Measurements from ENCODE around the gene S100A11.
"Not testable (repeated sequence)": the region's sequence is repeated elsewhere in the genome, so short reads cannot be mapped to it uniquely, and the experiment has no call there.

Gene S100A11

GRCh38 chr1:152036267-152037216 lies at the start of gene S100A11:
Gene S100A11 (minus strand): TSS chr1:152037004. CDS start chr1:152036915, 89 bp downstream.
- DNase-seq, result peak; percentile 33
- TF ChIP-seq, protein P1, sequence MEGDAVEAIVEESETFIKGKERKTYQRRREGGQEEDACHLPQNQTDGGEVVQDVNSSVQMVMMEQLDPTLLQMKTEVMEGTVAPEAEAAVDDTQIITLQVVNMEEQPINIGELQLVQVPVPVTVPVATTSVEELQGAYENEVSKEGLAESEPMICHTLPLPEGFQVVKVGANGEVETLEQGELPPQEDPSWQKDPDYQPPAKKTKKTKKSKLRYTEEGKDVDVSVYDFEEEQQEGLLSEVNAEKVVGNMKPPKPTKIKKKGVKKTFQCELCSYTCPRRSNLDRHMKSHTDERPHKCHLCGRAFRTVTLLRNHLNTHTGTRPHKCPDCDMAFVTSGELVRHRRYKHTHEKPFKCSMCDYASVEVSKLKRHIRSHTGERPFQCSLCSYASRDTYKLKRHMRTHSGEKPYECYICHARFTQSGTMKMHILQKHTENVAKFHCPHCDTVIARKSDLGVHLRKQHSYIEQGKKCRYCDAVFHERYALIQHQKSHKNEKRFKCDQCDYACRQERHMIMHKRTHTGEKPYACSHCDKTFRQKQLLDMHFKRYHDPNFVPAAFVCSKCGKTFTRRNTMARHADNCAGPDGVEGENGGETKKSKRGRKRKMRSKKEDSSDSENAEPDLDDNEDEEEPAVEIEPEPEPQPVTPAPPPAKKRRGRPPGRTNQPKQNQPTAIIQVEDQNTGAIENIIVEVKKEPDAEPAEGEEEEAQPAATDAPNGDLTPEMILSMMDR (IDR thresholded peaks at IDR 0.05; ENCODE audit: low read depth, low read length), result no peak
- Histone ChIP-seq H3K36me3 (no peaks in the 10 kb centered on the region), H3K9me3 (ENCODE audit: severe bottlenecking) (peaks cover 31% of the 10 kb centered on the region), H3K27me3 (ENCODE audit: insufficient read depth, low read depth, severe bottlenecking) (peaks cover 100% of the 10 kb centered on the region), H3K4me3 (ENCODE audit: low read depth, low read length) (no peak within 1 kb of the TSS), H3K27ac (no peak within 1 kb of the TSS)

GRCh38 chr1:152084853-152085252 lies 48.0 kb upstream of the S100A11 start:
- peaks cover 2% of the 10 kb centered on the region for H3K9me3 ChIP-seq (ENCODE audit: severe bottlenecking)
- no peak overlapping the region for H3K4me3 ChIP-seq (ENCODE audit: low read depth, low read length)
- TF ChIP-seq, protein P1 (IDR thresholded peaks at IDR 0.05; ENCODE audit: low read depth, low read length), result no peak
- no peaks in the 10 kb centered on the region for H3K36me3 ChIP-seq
- DNase-seq, result no peak
- H3K27ac ChIP-seq, result no peak overlapping the region
- peaks cover 91% of the 10 kb centered on the region for H3K27me3 ChIP-seq (ENCODE audit: insufficient read depth, low read depth, severe bottlenecking)

- H3K9me3 ChIP-seq (ENCODE audit: severe bottlenecking); H3K27ac ChIP-seq; DNase-seq; H3K36me3 ChIP-seq; H3K4me3 ChIP-seq (ENCODE audit: low read depth, low read length): not testable (repeated sequence)
- peaks cover 87% of the 10 kb centered on the region for H3K27me3 ChIP-seq (ENCODE audit: insufficient read depth, low read depth, severe bottlenecking)
Measured at GRCh38 chr1:152081026-152081425, 44.2 kb upstream of the S100A11 start.

DNA sequence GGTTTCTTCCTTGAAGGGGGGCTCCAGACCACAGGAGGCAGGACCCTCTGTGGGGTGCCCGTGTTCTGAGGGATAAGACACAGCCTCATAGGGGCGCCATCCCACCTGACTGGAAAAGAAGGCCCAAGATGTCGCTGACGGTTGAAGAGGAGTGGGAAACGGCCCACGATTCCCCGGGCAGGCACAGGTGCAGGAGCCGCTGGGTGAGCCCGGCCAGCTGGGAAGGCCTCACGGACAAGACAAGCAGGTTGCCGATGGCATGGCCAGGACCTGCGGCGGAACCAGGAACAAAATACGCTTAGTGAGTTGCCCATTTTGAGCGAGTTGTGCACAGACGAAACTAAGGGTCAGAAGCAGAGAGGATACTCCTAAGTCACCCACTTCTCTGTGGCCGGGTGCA lies 43.7 kb upstream of the S100A11 start:
- H3K36me3 ChIP-seq; H3K4me3 ChIP-seq (ENCODE audit: low read depth, low read length); DNase-seq; H3K9me3 ChIP-seq (ENCODE audit: severe bottlenecking); H3K27ac ChIP-seq: not testable (repeated sequence)
- H3K27me3 ChIP-seq (ENCODE audit: insufficient read depth, low read depth, severe bottlenecking), result peaks cover 87% of the 10 kb centered on the region

GRCh38 chr1:152078831-152079441 lies 42.1 kb upstream of the S100A11 start:
- TF ChIP-seq, protein P1 (IDR thresholded peaks at IDR 0.05; ENCODE audit: low read depth, low read length), result no peak

DNA sequence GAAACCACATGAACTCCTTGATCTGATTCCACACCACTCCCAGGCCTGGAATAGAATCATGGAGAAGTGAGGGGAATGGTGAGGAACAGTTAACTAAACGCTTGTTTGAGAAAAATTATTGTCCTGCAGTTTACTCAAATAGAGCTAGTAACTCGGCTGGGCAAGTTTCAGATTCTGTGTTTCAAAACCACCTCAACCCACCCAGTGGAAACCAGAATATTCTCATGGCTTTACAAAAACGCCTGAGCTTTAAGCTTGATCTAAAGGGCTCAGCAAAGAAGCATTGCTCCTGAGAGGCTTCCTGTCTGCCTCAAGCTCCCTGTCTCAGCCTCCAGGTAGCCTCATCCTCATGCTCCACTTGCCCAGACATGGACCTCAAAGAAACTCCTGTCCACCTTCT lies 35.5 kb upstream of the S100A11 start:
- peaks cover 100% of the 10 kb centered on the region for H3K27me3 ChIP-seq (ENCODE audit: insufficient read depth, low read depth, severe bottlenecking)
- TF ChIP-seq, protein P1 (IDR thresholded peaks at IDR 0.05; ENCODE audit: low read depth, low read length), result no peak

More at GRCh38 chr1:152078831-152079441, 42.1 kb upstream of the S100A11 start:
- peaks cover 89% of the 10 kb centered on the region for H3K27me3 ChIP-seq (ENCODE audit: insufficient read depth, low read depth, severe bottlenecking)
- peaks cover 10% of the 10 kb centered on the region for H3K9me3 ChIP-seq (ENCODE audit: severe bottlenecking)
- H3K27ac ChIP-seq, result no peak overlapping the region
- H3K4me3 ChIP-seq (ENCODE audit: low read depth, low read length), result no peak overlapping the region
- DNase-seq, result no peak
- no peaks in the 10 kb centered on the region for H3K36me3 ChIP-seq

More for the DNA sequence above, 35.5 kb upstream of the S100A11 start:
- H3K36me3 ChIP-seq, result no peaks in the 10 kb centered on the region
- peaks cover 3% of the 10 kb centered on the region for H3K9me3 ChIP-seq (ENCODE audit: severe bottlenecking)
- no peak overlapping the region for H3K4me3 ChIP-seq (ENCODE audit: low read depth, low read length)
- DNase-seq, result no peak
- no peak overlapping the region for H3K27ac ChIP-seq
